HG02840 (cell line): ENCODE results near the gene TRIM13.
"Not testable (repeated sequence)": the region's sequence is repeated elsewhere in the genome, so short reads cannot be mapped to it uniquely, and the experiment has no call there.

Experiments used
- ATAC-seq: cut with Tn5 transposase; IDR thresholded peaks from one replicate; pipeline ENCODE4 v1.9.1; 2021; ENCODE audit warnings: mild to moderate bottlenecking, moderate library complexity, moderate number of reproducible peaks; ENCODE audit not compliant: unreplicated experiment, low FRiP score

The TRIM13 gene, protein sequence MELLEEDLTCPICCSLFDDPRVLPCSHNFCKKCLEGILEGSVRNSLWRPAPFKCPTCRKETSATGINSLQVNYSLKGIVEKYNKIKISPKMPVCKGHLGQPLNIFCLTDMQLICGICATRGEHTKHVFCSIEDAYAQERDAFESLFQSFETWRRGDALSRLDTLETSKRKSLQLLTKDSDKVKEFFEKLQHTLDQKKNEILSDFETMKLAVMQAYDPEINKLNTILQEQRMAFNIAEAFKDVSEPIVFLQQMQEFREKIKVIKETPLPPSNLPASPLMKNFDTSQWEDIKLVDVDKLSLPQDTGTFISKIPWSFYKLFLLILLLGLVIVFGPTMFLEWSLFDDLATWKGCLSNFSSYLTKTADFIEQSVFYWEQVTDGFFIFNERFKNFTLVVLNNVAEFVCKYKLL

DNA sequence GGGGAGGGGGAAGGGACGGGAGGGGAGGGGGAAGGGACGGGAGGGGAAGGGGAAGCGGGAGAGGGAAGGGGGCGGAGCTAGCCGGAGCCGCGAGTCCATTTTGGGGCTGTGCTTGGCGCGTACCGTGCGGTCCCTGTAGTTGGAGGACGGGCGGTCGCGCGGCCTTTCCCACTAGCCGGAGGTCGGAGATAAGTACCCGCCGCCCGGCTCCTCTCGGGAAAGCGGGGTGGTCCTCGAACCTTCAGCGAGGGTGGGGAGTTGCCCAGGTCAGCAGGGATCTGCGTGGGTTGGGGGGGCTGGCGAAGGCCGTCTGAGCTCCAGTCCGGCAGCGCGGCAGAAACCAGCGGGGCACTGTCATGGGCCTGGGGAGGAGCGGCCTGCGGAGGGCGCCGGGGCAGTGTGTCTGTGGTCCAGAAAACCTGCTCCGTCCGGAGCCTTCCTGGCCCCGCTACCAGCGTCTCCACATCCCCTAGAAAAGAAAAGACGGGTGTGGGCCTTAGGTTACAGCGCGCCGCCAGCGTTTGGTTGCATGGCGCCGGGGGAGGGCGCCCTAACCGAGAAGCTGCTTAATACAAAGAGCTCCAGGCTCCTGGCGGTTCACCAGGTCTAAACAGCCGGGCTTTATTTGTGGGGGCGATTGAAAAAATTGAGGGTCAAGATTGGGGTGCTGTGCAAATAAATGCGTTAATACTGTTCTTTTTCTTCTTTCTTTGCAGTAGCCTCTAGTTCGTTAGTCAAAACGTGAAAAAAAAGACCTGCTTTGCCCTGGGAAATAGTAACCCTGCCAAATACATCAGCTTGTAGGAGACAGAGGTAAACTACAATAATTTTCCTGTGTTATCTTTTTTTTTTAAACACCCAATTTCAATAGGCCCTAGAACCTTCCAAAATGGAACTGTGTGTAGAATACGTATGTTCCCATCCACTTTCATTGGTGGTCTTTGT is at the start of gene TRIM13:
TRIM13 (plus strand) TSS at position 92 of the 945 bp plus-strand sequence. CDS start 14,899 bp downstream, outside the sequence.
- peak; percentile 69 for ATAC-seq

DNA sequence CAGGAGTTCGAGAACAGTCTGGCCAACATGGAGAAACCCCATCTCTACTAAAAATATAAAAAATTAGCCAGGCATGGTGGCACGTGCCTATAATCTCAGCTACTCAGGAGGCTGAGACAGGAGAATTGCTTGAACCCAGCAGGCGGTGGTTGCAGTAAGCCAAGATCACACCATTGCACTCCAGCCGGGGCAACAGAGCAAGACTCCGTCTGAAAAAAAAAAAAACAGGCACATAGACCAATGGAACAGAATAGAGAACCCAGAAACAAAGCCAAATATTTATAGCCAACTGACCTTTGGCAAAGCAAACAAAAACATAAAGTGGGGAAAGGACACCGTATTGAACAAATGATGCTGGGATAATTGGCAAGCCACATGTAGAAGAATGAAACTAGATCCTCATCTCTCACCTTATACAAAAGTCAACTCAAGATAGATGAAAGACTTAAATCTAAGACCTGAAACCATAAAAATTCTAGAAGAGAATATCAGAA is 48.0 kb upstream of the TRIM13 start:
- not testable (repeated sequence) for ATAC-seq

DNA sequence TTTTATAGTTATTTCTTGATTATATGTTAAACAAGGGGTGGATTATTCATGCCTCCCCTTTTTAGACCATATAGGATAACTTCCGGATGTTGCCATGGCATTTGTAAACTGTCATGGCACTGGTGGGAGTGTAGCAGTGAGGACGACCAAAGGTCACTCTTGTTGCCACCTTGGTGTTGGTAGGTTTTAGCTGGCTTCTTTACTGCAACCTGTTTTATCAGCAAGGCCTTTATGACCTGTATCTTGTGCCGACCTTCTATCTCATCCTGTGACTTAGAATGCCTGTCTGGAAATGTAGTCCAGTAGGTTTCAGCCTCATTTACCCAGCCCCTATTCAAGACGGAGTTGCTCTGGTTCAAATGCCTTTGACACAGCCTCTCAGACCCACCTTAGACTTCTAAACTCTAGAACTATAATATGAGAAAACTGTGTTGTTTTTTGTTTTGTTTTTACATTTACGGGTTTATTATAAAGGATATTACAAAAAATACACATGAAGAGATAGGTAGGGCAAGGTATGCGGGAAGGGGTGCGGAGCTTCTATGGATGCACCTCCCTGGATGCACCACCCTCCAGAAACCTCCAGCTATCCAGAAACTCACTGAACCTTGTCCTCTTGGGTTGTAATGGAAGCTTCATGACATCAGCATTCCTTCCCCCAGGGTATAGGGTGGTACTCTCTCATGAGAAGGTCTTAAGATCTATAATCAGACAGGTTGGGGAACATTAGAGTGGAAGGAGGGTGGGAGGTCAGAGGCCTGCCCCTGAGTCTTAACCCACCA is 44.9 kb upstream of the TRIM13 start:
- no peak for ATAC-seq

DNA sequence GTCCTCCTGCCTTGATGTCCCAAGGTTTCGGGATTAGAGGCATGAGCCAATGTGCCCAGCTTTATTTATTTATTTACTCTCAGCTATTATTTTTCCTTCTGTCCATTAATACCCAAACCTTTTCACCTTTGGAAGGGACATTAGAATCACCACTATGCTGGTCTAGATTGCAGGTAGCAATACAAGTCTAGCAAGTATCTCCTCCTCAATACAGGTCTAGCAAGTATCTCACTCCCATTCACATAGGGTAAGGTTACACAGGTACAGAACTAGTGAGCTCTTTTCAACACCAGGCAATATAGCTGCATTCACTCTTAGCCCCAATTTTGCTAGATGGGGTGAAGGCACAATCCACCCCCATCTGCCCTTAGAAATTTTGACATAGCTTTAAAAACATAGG is 43.3 kb upstream of the TRIM13 start:
- ATAC-seq, result no peak

DNA sequence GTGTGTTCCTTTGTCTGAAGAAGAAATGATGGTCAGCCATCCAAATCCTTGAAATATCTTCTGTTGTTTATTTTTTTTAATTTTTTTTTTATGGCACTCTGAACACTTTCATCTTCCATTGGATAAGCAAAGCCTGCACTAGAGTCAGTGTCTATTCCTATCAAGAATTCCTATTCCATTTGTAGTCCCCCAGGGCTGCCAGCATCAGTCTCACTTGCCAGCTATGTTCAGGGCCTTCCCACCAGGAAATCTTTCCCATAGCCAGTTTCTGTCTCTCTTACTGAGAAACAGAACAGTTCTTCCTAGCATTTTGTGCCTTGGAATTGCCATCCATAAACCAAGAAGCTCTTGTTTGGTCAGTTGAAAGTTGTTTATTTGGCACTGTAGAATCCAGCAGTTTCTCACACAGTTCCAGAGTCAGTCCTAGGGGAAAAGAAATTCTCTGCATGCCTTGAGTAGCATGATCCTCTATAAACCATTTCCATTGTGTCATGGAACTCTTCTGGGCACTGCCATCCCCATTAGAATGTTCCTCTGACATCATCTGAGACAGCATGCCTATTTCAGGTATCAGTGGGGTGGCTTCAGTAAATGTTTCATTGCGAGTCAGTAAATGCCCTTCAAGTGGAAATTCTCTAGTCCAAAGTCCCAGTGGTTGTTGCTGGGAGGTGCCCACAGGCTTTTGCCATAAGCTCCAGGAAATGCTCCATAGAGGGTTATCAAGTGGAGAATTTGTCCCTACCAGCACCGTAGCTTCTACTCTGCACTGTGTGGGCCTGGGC is 42.0 kb upstream of the TRIM13 start:
- ATAC-seq, result no peak

DNA sequence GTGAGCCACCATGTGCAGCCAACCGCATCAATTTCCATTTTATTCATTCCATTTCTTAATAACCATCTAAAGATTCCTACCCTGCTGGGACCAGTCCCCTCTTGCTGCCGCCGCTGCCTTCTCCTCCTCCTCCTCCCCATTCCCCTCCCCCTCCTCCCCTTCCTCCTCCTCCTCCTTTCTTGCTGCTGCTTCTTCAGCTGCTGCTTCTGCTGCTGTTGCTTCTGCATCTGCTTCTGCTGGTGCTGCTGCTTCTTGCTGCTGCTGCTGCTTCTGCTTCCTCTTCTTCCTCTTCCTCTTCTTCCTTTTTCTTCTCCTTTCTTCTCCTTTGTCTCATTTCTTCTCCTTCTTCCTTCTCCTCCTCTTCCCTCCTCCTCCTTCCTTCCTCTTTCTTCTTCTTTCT is 40.7 kb upstream of the TRIM13 start:
- ATAC-seq, result no peak

DNA sequence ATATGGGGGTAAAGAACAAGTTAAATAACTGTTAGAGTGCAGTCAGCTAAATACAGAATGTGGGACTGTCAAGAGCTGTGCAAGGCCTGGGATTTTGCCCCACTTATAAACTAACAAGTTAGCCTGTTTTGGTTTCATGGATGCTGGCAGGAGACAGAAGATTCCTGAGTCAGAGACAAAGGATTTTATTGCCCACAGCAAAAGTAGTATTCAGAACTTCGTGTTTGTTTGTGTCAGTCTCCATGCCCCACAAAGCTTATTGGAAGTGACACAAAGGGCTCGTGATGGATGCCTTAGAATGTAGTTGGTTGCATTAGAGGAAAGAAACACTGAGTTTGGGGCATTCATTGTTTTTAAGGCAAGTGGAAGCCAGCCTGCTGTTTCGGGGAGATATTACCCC is 38.5 kb upstream of the TRIM13 start:
- no peak for ATAC-seq

DNA sequence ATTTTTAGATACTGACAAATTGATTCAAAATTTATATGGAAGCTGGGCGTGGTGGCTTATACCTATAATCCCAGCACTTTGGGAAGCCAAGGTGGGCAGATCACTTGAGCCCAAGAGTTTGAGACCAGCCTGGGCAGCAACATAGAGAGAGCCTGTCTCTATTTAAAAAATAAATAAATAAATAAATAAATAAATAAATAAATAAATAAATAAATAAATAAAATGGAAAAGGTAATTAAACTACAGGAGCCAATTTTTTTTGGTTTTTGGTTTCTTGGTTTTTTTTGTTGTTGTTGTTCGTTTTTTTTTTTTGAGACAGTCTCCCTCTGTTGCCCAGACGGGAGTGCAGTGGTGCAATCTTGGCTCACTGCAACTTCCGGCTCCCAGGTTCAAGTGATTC is 29.4 kb upstream of the TRIM13 start:
- ATAC-seq, result no peak

DNA sequence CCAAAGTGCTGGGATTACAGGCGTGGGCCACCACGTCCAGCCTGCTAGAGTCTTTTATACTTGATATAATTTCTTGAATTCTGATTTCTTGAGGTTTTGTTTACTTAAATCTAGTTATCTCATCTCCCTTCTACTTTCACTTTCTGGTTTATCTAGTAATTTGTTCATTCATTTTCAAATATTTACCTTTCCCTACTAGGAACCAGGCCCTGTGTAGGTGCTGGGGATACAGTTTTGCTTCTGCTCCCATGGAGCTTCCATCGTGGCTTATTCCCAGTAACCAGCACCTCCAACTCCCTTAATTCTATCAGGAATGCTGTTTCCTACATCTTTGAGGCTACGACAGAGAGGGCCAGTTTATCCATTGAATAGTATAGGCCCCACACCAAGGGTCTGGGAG is 24.1 kb upstream of the TRIM13 start:
- no peak for ATAC-seq

DNA sequence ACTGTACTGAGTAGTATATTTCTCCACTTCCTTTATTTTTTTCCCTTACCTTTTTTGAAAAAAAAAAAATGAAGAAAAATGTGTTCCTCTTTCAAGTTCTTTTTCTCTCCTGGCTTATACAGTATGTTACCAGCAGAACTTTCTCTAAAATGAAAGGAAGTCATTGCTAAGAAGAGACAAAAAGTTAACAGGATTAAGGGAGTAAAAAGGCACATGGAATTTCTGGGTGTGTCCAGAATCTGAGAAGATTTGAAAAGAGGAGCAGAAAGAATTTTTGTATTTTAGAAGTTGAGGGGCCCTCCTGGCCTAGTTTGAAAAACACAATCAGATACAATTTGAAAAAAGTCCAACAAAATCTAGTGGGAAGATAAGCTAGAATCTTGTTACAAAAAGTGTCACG is 21.0 kb upstream of the TRIM13 start:
- ATAC-seq, result no peak

DNA sequence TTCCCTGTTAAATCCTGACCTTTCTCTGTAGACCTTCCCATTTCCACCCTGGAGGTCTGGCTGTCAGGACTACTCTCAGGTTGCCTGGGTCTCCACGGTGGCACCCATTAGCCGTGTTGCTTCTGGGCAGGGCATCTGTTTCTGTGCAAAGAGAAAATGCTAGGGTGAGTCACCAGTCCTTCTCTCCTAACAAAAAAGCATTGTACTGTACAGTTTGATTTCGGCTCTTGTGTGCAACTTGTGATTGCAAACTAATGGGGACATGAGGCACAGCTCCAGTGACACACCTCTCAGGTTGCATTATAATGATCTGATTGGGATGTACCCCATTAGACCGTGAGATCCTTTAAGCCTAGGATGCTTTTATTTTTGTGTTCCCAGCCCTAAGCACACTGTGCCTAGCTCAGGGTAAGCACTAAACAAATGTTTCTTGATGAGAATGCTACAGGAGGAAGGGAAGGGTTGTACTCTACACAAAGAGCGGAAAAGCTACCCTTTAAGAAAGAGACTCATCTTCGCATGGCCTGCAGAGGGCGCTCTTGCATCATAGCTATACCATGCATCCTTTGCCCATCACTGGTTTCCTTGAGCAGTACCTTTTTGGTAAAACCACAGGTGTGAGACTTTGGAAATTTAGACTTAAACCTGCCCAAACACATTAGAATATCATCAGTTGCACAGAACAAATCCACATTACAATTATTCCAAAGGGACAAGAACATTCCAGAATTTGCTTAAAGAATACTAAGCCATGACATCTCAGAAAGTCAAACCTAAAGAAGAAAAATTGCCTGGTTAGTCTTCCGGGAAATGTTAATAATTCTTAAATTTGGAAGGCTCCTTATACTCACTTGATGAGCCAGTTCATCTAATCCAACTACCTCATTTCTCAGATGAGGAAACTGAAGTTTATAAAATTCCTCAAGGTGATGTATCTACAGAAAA is 20.3 kb upstream of the TRIM13 start:
- no peak for ATAC-seq

DNA sequence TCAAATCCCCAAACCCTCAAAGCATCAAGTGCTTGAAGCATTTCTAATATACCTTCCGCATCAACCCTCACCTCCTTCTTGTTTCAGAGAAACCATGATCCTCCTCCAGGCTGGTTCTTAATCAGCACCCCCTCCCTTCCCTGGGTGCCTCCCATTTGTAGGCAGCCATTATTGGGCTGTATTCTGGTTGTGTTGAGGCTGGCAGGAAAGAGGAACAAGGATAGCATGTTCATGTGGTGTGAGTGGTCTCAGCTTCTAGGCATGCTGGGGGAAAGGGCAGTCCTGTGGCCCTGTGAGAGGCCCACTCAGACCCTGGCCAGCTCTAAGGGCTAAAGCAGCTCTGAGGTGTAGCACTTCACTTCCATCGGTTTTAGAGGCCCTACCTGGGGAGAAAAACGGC is 18.9 kb upstream of the TRIM13 start:
- no peak for ATAC-seq

DNA sequence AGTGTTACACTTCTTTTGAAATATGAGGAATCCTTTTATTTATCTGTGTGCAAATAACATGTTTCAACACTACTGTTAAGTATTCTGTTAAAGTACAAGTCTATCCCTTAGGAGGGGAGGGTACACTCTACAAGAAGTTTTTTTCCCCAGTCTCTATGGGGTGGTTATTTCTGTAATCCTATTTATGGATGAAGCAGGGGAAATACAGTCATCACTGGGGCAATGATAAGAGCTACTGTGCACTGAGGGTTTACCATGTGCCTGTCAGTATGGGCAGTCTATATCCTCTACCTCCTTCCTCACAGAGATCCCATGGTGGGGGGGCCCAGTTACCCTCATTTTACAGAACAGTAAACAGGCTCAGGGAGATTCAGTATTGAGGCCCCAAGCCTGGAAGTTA is 16.6 kb upstream of the TRIM13 start:
- no peak for ATAC-seq

DNA sequence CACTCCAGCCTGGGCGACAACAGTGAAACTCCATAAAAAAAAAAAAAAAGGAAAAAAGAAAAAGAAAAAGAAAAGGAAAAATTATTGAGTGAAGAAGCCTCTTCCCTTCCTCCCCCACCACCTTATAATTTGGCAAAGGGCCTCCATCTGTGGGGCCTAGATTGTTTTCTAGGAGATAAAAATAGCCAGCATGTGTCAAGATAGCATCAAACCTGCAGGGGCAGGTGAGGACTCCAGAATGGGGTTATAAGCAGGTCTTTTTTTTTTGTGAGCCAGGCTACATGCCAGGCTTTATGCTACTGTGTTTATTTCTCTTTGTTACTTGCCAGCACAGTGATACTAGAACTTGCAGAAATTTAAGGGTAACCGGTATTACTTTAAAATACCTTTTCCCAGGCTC is 11.7 kb upstream of the TRIM13 start:
- ATAC-seq, result no peak

DNA sequence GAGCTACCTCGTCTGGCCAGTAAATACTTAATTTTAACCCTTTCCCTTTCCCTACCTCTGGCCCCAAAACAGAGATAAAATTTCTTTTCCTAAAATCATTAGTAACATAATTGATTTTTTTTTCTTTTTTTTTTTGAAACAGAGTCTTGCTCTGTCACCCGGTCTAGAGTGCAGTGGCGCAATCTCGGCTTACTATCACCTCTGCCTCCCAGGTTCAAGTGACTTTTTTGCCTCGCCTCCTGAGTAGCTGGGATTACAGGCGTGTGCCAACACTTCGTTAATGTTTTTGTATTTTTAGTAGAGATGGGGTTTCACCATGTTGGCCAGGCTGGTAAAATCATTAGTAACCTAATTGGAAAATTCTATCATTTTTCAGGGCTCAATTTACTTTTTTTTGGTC is 10.4 kb upstream of the TRIM13 start:
- ATAC-seq, result no peak

DNA sequence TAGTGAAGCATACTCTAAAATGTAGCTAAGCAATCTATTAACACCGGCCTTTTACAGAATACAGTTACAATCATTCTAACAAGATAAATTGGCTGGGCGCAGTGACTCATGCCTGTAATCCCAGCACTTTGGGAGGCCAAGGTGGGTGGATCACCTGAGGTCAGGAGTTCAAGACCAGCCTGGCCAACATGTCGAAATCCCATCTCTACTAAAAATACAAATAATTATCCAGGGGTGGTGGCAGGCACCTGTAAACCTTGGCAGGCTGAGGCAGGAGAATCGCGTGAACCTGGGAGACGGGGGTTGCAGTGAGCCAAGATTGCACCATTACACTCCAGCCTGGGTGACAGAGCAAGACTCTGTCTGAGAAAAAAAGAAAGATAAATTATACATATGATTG is 6.2 kb upstream of the TRIM13 start:
- ATAC-seq, result not testable (repeated sequence)

DNA sequence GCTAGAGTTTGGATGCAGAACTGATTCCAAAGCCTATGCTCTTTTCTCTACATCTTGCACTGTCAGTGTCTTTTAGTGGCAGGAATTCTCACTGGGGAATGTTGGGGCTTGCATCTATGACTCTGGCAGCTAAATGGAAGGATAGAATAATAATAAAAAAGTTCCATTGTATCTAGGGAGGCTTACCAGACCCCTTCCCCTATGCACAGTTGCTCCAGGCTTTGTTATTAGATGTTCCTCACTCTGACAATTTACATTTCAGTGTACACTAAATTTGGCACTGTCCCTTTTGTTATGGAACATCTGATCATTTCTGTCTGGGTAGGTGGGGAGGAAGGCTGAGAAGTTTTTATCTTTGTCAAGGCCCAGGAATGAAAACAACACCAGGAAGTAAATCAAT is 3.7 kb upstream of the TRIM13 start:
- ATAC-seq, result no peak

DNA sequence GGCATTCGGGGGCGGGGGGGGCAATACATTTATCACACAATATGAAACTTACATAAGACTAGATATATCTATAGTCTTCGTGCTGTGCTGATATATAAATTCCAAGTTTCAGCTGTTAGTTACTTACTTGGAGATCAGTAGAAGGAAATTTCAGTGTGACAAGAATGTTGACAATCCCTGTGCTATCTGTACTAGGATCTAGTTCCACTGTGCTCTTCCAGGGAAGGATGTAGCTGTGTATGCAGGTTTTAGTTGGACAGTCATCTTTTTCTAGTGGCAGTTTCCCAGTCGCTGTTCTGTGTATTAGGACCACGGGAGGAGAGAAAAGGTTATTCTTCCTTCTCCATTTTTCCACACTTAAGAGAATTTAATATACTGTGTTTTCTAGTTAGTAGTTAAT is 3.2 kb upstream of the TRIM13 start:
- no peak for ATAC-seq

DNA sequence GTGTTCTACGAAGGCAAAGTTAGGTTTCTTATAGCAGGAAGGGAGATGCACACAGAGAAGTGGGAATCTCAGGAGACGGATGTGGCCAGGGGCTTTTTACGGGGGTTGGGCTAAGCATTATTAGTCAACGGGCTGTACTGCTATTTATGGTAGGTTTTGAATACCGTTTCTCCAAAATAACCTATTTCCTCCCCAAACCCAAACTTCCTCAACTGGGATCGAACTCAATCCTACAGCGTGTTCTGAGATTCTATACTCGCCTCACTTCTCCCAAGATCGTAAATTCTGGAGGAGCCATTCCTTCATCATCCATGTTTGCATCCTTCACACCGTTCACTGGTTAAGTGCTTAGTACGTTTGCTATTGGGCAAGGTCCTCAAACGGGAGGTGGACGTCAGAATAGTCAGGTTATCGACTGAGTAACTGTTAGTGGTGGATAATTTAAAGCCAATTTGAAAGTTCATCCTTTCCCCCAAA is 1.2 kb upstream of the TRIM13 start:
- ATAC-seq, result no peak
